ENCODE results near the gene WASF2.

DNA sequence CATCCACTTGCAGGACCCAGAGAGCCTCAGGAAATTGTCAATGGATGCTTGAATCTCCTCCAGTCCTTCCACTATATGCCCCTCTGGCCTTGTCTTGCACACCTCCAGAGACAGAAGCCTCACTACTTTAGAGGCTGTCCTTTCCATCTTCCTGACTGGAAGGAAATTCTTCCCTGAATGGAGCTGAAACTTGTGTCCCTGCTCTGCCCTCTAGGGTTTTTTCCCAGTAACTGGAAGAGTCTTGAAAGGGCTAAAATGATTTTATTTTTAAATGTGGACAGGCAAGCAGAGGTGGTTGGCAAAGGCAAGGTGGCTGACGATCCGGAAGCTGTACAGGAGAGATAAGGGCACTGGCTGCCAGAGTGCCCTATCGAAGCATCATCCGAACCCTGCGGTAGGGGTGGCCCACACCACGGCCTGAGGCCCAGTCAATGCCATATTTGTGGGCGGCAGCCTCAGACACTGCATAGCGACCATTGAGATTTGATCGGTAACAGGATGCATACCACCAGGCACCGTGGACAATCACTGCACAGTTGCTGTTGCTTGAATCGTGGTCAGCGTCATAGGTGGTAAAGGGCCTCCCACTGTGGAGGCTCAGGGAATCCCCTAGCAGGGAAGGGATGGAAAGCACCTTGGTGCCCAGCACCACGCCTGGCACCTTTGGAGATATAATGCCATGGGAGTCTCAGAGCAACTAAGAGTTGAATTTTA is 120.9 kb downstream of the WASF2 start:
- TF ChIP-seq EP300 (IDR thresholded peaks at IDR 0.05), result no peak
- TF ChIP-seq, protein P1, sequence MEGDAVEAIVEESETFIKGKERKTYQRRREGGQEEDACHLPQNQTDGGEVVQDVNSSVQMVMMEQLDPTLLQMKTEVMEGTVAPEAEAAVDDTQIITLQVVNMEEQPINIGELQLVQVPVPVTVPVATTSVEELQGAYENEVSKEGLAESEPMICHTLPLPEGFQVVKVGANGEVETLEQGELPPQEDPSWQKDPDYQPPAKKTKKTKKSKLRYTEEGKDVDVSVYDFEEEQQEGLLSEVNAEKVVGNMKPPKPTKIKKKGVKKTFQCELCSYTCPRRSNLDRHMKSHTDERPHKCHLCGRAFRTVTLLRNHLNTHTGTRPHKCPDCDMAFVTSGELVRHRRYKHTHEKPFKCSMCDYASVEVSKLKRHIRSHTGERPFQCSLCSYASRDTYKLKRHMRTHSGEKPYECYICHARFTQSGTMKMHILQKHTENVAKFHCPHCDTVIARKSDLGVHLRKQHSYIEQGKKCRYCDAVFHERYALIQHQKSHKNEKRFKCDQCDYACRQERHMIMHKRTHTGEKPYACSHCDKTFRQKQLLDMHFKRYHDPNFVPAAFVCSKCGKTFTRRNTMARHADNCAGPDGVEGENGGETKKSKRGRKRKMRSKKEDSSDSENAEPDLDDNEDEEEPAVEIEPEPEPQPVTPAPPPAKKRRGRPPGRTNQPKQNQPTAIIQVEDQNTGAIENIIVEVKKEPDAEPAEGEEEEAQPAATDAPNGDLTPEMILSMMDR (IDR thresholded peaks at IDR 0.05), result peak in 3 of 4 experiments; percentile 8 to 12 (median 9)
- TF ChIP-seq POLR2A (IDR thresholded peaks at IDR 0.05), result no peak
